Liver (tissue), 9 donors: ENCODE measurements around the gene NKTR. TPM values are rescaled to one million over a fixed set of nuclear protein-coding genes. Genes with fewer than 3 reads are reported as not detected.
A peak's percentile ranks its signal among the peaks of the same experiment; 100 is the strongest.

ENCODE experiments used
- DNase-seq: peaks from one replicate; pipeline ENCODE4 v3.0.0-alpha.2; 2017; ENCODE audit warnings: low spot score
- H3K27ac ChIP-seq, 2 donors: one replicate each; pipeline ENCODE4 v1.7.0; 2013; ENCODE audit warnings: inconsistent platforms in 2 of 2, low read length in 2 of 2, control low read depth in 1 of 2, low read depth in 1 of 2, mild to moderate bottlenecking in 1 of 2
- H3K27me3 ChIP-seq, 4 donors: one replicate each; pipeline versions ENCODE4 v1.6.1 to v1.7.0; 2013; ENCODE audit warnings: low read length in 3 of 4, inconsistent platforms in 1 of 4, mild to moderate bottlenecking in 1 of 4, moderate library complexity in 1 of 4; ENCODE audit not compliant: control insufficient read depth in 4 of 4, insufficient read depth in 4 of 4
- H3K36me3 ChIP-seq, 4 donors: one replicate each; pipeline versions ENCODE4 v1.6.1 to v1.7.0; 2013; ENCODE audit warnings: low read length in 3 of 4, mild to moderate bottlenecking in 3 of 4, low read depth in 1 of 4, moderate library complexity in 1 of 4; ENCODE audit not compliant: control insufficient read depth in 4 of 4, insufficient read depth in 3 of 4
- H3K4me1 ChIP-seq, 4 donors: one replicate each; pipeline versions ENCODE4 v1.6.1 to v1.7.0; 2013; ENCODE audit warnings: low read length in 3 of 4, mild to moderate bottlenecking in 3 of 4, moderate library complexity in 1 of 4; ENCODE audit not compliant: control insufficient read depth in 4 of 4, insufficient read depth in 4 of 4
- H3K4me3 ChIP-seq, 3 donors: one replicate each; pipeline versions ENCODE4 v1.6.1 to v1.7.0; 2013; ENCODE audit warnings: low read length in 3 of 3, control low read depth in 1 of 3, low read depth in 1 of 3, mild to moderate bottlenecking in 1 of 3
- H3K9ac ChIP-seq, 2 donors: one replicate each; pipeline ENCODE4 v1.7.0; 2013; ENCODE audit warnings: low read length in 2 of 2, mild to moderate bottlenecking in 2 of 2, moderate library complexity in 2 of 2, control low read depth in 1 of 2, low read depth in 1 of 2
- H3K9me3 ChIP-seq, 4 donors: one replicate each; pipeline versions ENCODE4 v1.6.1 to v1.7.0; 2013; ENCODE audit warnings: low read length in 3 of 4; ENCODE audit not compliant: control insufficient read depth in 4 of 4
- ATF3 ChIP-seq: IDR thresholded peaks from 2 replicates; pipeline ENCODE4 v1.6.1; 2016; ENCODE audit warnings: antibody characterized with exemption
- CTCF ChIP-seq: fragments of 150-350 bp; IDR thresholded peaks from 2 replicates; pipeline ENCODE4 v1.5.1; 2017; ENCODE audit warnings: improper control_type of control experiment, low read depth, low read length; ENCODE audit not compliant: missing input control
- EGR1 ChIP-seq, 2 donors: IDR thresholded peaks; 2 replicates each; pipeline ENCODE4 v1.6.1; 2016 to 2018; ENCODE audit warnings: antibody characterized with exemption in 2 of 2, low read depth in 2 of 2
- FOXA1 ChIP-seq: IDR thresholded peaks from 2 replicates; pipeline ENCODE4 v1.6.1; 2016; ENCODE audit warnings: antibody characterized with exemption
- FOXA2 ChIP-seq: IDR thresholded peaks from 2 replicates; pipeline ENCODE4 v1.6.1; 2016; ENCODE audit warnings: antibody characterized with exemption
- GABPA ChIP-seq, 2 donors: IDR thresholded peaks in 1 of 2; conservative IDR thresholded peaks in 1 of 2; 2 replicates each; pipeline ENCODE4 v1.6.1; 2016; ENCODE audit warnings: antibody characterized with exemption in 2 of 2, mild to moderate bottlenecking in 1 of 2, moderate library complexity in 1 of 2
- HNF4A ChIP-seq, 2 donors: conservative IDR thresholded peaks; 2 replicates each; pipeline ENCODE4 v1.6.1; 2016; ENCODE audit warnings: antibody characterized with exemption in 2 of 2, mild to moderate bottlenecking in 2 of 2
- HNF4G ChIP-seq: IDR thresholded peaks from 2 replicates; pipeline ENCODE4 v1.6.1; 2016; ENCODE audit warnings: antibody characterized with exemption
- JUND ChIP-seq, 2 donors: IDR thresholded peaks; 2 replicates each; pipeline ENCODE4 v1.6.1; 2016; ENCODE audit warnings: antibody characterized with exemption in 2 of 2
- MAX ChIP-seq: IDR thresholded peaks from 2 replicates; pipeline ENCODE4 v1.6.1; 2016; ENCODE audit warnings: antibody characterized with exemption
- NR2F2 ChIP-seq: IDR thresholded peaks from 2 replicates; pipeline ENCODE4 v1.6.1; 2016; ENCODE audit warnings: antibody characterized with exemption
- RAD21 ChIP-seq, 2 donors: IDR thresholded peaks; 2 replicates each; pipeline ENCODE4 v1.6.1; 2016; ENCODE audit warnings: antibody characterized with exemption in 2 of 2, mild to moderate bottlenecking in 2 of 2
- REST ChIP-seq: IDR thresholded peaks from 2 replicates; pipeline ENCODE4 v1.6.1; 2016; ENCODE audit warnings: antibody characterized with exemption, mild to moderate bottlenecking
- RXRA ChIP-seq, 2 donors: IDR thresholded peaks; 2 replicates each; pipeline ENCODE4 v1.6.1; 2017 to 2018; ENCODE audit warnings: antibody characterized with exemption in 2 of 2, mild to moderate bottlenecking in 1 of 2
- SP1 ChIP-seq: IDR thresholded peaks from 2 replicates; pipeline ENCODE4 v1.6.1; 2018; ENCODE audit warnings: antibody characterized with exemption, mild to moderate bottlenecking
- TAF1 ChIP-seq: conservative IDR thresholded peaks from 2 replicates; pipeline ENCODE4 v1.6.1; 2016; ENCODE audit warnings: antibody characterized with exemption, mild to moderate bottlenecking
- YY1 ChIP-seq: IDR thresholded peaks from 2 replicates; pipeline ENCODE4 v1.6.1; 2016; ENCODE audit warnings: antibody characterized with exemption, mild to moderate bottlenecking
- ZBTB33 ChIP-seq: IDR thresholded peaks from 2 replicates; pipeline ENCODE4 v1.6.1; 2016; ENCODE audit warnings: antibody characterized with exemption
- WGBS: extraction: QIAGEN DNeasy Blood & Tissue Kit; methylation state at CpG from one replicate; pipeline ENCODE4 v1.1.7; 2013; 5-methylcytosine and 5-hydroxymethylcytosine counted together
- polyA plus RNA-seq, 2 donors: library from polyadenylated mRNA; stranded (reverse) in 1 of 2; unstranded in 1 of 2; fragments of 200-250 nt in 1 of 2; fragments of >200 nt in 1 of 2; fragmentation: Nextera tagmentation in 1 of 2; extraction: Ambion mirVana in 1 of 2; gene quantifications; one replicate each; pipeline versions ENCODE4 v1.2.1 to v1.2.3, GENCODE V29; 2013 to 2015
- total RNA-seq, 2 donors: library from RNA; depleted of rRNA; stranded (reverse); fragments of >200 nt; gene quantifications; one replicate each; pipeline ENCODE4 v1.2.3, GENCODE V29; 2014
- donor health status: healthy.
- donor health status: healthy.
- donor health status: healthy.
- donor health status: healthy.
- donor health status: healthy.

Gene NKTR
- total and polyA plus RNA-seq, 4 donors = 5.8 to 75.5 (median 28.1) TPM

GRCh38 chr3:42581400-42581708 is 19.1 kb upstream of the NKTR start:
- H3K36me3 ChIP-seq = no peaks in the 10 kb centered on the region
- WGBS = under 1% methylated on average over 11 of the region's 11 CpGs
- peak overlapping the region; percentile 52 to 78 (median 77) for H3K4me3 ChIP-seq
- no peaks in the 10 kb centered on the region for H3K9me3 ChIP-seq
- TF ChIP-seq SP1 (no peak), NR2F2 (no peak), HNF4A (conservative IDR thresholded peaks at IDR 0.05) (no peak), ZBTB33 (no peak), JUND (IDR thresholded peaks at IDR 0.05) (no peak)
- H3K27ac ChIP-seq = peak overlapping the region; percentile 62 to 74
- H3K27me3 ChIP-seq = no peaks in the 10 kb centered on the region
- peaks cover 4 to 19% (median 16%) of the 10 kb centered on the region in 4 donors for H3K4me1 ChIP-seq
- no peak for DNase-seq
- H3K9ac ChIP-seq = peak overlapping the region; percentile 50 to 62

GRCh38 chr3:42581709-42582473 is 18.6 kb upstream of the NKTR start, which contains the start of gene SEC22C:
Gene SEC22C, minus strand, starts transcription at chr3:42581967. Its CDS starts 12,921 bp downstream, at chr3:42569046.
- Histone ChIP-seq H3K9ac (peak within 1 kb of the TSS; percentile 50 to 62), H3K27me3 (no peaks in the 10 kb centered on the region), H3K27ac (peak within 1 kb of the TSS; percentile 62 to 74), H3K4me1 (peaks cover 4 to 19% (median 16%) of the 10 kb centered on the region in 4 donors), H3K9me3 (no peaks in the 10 kb centered on the region), H3K36me3 (no peaks in the 10 kb centered on the region), H3K4me3 (peak within 1 kb of the TSS; percentile 52 to 78 (median 77))
- peak; percentile 89 for DNase-seq
- peak; percentile 17 for TF ChIP-seq ZBTB33
- TF ChIP-seq REST = no peak
- peak; percentile 51 to 57 for TF ChIP-seq RAD21 (IDR thresholded peaks at IDR 0.05)
- TF ChIP-seq NR2F2 = no peak
- TF ChIP-seq ATF3 = no peak
- TF ChIP-seq YY1 = peak; percentile 59
- peak; percentile 59 for TF ChIP-seq SP1
- TF ChIP-seq FOXA1 = no peak
- TF ChIP-seq JUND (IDR thresholded peaks at IDR 0.05) = no peak
- TF ChIP-seq EGR1 (IDR thresholded peaks at IDR 0.05; ENCODE audit: low read depth in 2 of 2) = peak in 1 of 2 donors; percentile 31
- TF ChIP-seq CTCF = no peak
- TF ChIP-seq HNF4G = no peak
- TF ChIP-seq HNF4A (conservative IDR thresholded peaks at IDR 0.05) = peak; percentile 67 to 68
- TF ChIP-seq MAX = peak; percentile 47
- no peak for TF ChIP-seq TAF1
- TF ChIP-seq RXRA (IDR thresholded peaks at IDR 0.05) = peak in 1 of 2 donors; percentile 28
- TF ChIP-seq GABPA (IDR thresholded peaks at IDR 0.05 in 1 of 2, conservative IDR thresholded peaks at IDR 0.05 in 1 of 2) = no peak
- no peak for TF ChIP-seq FOXA2
- under 1% methylated on average over 77 of the region's 77 CpGs for WGBS
